Gastrocnemius medialis (tissue), 4 donors: ENCODE data around the gene ERI2.
"Not testable (repeated sequence)": the region's sequence is repeated elsewhere in the genome, so short reads cannot be mapped to it uniquely, and the experiment has no call there.

Source experiments
- CTCF ChIP-seq, 5 experiments: fragments of 450-650 bp in 3 of 5; fragments of 200-600 bp in 2 of 5; sonication (generic) in 2 of 5; IDR thresholded peaks in 4 of 5; conservative IDR thresholded peaks in 1 of 5; 1 replicate in 4 of 5; 2 replicates in 1 of 5; pipeline ENCODE4 v1.5.1; 2016 to 2019; ENCODE audit warnings: antibody characterized with exemption in 5 of 5, mild to moderate bottlenecking in 3 of 5, moderate library complexity in 3 of 5
- POLR2A ChIP-seq, 2 donors: fragments of 450-650 bp; IDR thresholded peaks; one replicate each; pipeline ENCODE4 v1.6.1; 2017; ENCODE audit warnings: antibody characterized with exemption in 2 of 2, mild to moderate bottlenecking in 2 of 2, moderate library complexity in 2 of 2

- TF ChIP-seq CTCF (IDR thresholded peaks at IDR 0.05 in 4 of 5, conservative IDR thresholded peaks at IDR 0.05 in 1 of 5); POLR2A (IDR thresholded peaks at IDR 0.05): not testable (repeated sequence)
Observed at GRCh38 chr16:20764448-20764847, 41.8 kb downstream of the ERI2 start.
